Keratinocyte (primary cell): ENCODE measurements around the gene CD109. TPM values are rescaled to one million over a fixed set of nuclear protein-coding genes. Genes with fewer than 3 reads are reported as not detected.
A peak's percentile ranks its signal among the peaks of the same experiment; 100 is the strongest.

ENCODE experiments used
- DNase-seq: peaks from one replicate; pipeline ENCODE4 v3.0.0-alpha.2; 2011; ENCODE audit warnings: low read depth, missing footprints, low spot score
- FAIRE-seq: peaks from 2 replicates; lab custom pipeline; 2011; peaks lifted over from hg19 to GRCh38; lab: Jason Lieb, UNC
- H2AFZ ChIP-seq: 2 replicates; pipeline ENCODE4 v1.6.0; 2012; ENCODE audit warnings: low read length, control low read depth, inconsistent platforms; ENCODE audit not compliant: control insufficient read depth
- H3K27ac ChIP-seq: 2 replicates; pipeline ENCODE4 v1.5.1; 2011; ENCODE audit warnings: low read length; ENCODE audit not compliant: control insufficient read depth, insufficient read depth
- H3K27me3 ChIP-seq: 3 replicates; pipeline ENCODE4 v1.6.0; 2011; ENCODE audit warnings: low read length; ENCODE audit not compliant: control insufficient read depth, insufficient read depth; ENCODE audit errors: extremely low read depth
- H3K36me3 ChIP-seq, 2 experiments: 2 replicates in 1 of 2; 3 replicates in 1 of 2; pipeline ENCODE4 v1.5.1; 2011; ENCODE audit warnings: low read length in 2 of 2, mild to moderate bottlenecking in 1 of 2; ENCODE audit not compliant: control insufficient read depth in 2 of 2, insufficient read depth in 2 of 2; ENCODE audit errors: extremely low read depth in 1 of 2
- H3K4me1 ChIP-seq: 3 replicates; pipeline ENCODE4 v1.5.1; 2011; ENCODE audit warnings: low read length; ENCODE audit not compliant: control insufficient read depth, insufficient read depth; ENCODE audit errors: extremely low read depth
- H3K4me2 ChIP-seq: 3 replicates; pipeline ENCODE4 v1.6.0; 2011; ENCODE audit warnings: low read depth, low read length; ENCODE audit not compliant: control insufficient read depth, insufficient read depth; ENCODE audit errors: extremely low read depth
- H3K4me3 ChIP-seq, 3 experiments: fragments of 200-600 bp in 1 of 3; sonication (generic) in 1 of 3; 2 replicates in 2 of 3; 3 replicates in 1 of 3; pipeline ENCODE4 v1.5.1; 2011 to 2016; ENCODE audit warnings: low read length in 3 of 3, mild to moderate bottlenecking in 3 of 3, control low read depth in 2 of 3, inconsistent platforms in 1 of 3, low read depth in 1 of 3, mixed read lengths in 1 of 3, mixed run types in 1 of 3, moderate library complexity in 1 of 3; ENCODE audit not compliant: control insufficient read depth in 2 of 3, insufficient read depth in 2 of 3; ENCODE audit errors: extremely low read depth in 1 of 3
- H3K79me2 ChIP-seq: 2 replicates; pipeline ENCODE4 v1.6.0; 2012; ENCODE audit warnings: low read length; ENCODE audit not compliant: control insufficient read depth, insufficient read depth
- H3K9ac ChIP-seq: 3 replicates; pipeline ENCODE4 v1.6.0; 2011; ENCODE audit warnings: low read length; ENCODE audit not compliant: control insufficient read depth, insufficient read depth; ENCODE audit errors: extremely low read depth
- H3K9me1 ChIP-seq: 3 replicates; pipeline ENCODE4 v1.6.0; 2011; ENCODE audit warnings: low read length; ENCODE audit not compliant: control insufficient read depth, insufficient read depth; ENCODE audit errors: extremely low read depth
- H3K9me3 ChIP-seq: 2 replicates; pipeline ENCODE4 v1.5.1; 2012; ENCODE audit warnings: low read depth, low read length; ENCODE audit not compliant: control insufficient read depth
- H4K20me1 ChIP-seq: 3 replicates; pipeline ENCODE4 v1.6.0; 2011; ENCODE audit warnings: low read length; ENCODE audit not compliant: control insufficient read depth, insufficient read depth; ENCODE audit errors: extremely low read depth
- CTCF ChIP-seq, 3 experiments: IDR thresholded peaks in 1 of 3; conservative IDR thresholded peaks in 1 of 3; optimal IDR thresholded peaks in 1 of 3; 2 replicates in 2 of 3; 3 replicates in 1 of 3; pipeline versions ENCODE3 to v1.5.1; 2011; ENCODE audit warnings: low read length in 3 of 3, mild to moderate bottlenecking in 3 of 3, moderate library complexity in 2 of 3, control low read depth in 1 of 3, inconsistent platforms in 1 of 3; ENCODE audit not compliant: insufficient read depth in 2 of 3; ENCODE audit errors: extremely low read depth in 1 of 3
- EZH2 ChIP-seq: IDR thresholded peaks from one replicate; pipeline ENCODE4 v1.6.1; 2012; ENCODE audit warnings: inconsistent platforms, mild to moderate bottlenecking, low read length, moderate library complexity
- dilution Hi-C: fragments of 300-500 bp; cut with MboI; formaldehyde crosslinking; loops from one replicate; pipeline ENCODE4 v1.7.0; 2020; ENCODE audit warnings: low sequenced_read_pairs; ENCODE audit not compliant: extremely low pct_ligation_motif_present
- polyA plus RNA-seq, 5 experiments: library from polyadenylated mRNA; depleted of rRNA in 3 of 5; stranded (reverse) in 3 of 5; stranded (forward) in 1 of 5; unstranded in 1 of 5; fragments of >200 nt; gene quantifications; 1 replicate in 1 of 5; 2 replicates in 3 of 5; 3 replicates in 1 of 5; pipeline versions ENCODE4 v1.2.1 to v1.2.3, GENCODE V29; 2011 to 2012; ENCODE audit warnings: missing spikeins in 2 of 5, low read depth in 1 of 5, low replicate concordance in 1 of 5

The CD109 gene
- polyA plus RNA-seq, 1 donor (not counting 4 experiments of a cell fraction or from before 2014, with no cell fraction given) = 58.2 TPM

- Histone ChIP-seq H4K20me1 (no peaks in the 10 kb centered on the region), H3K27ac (no peak overlapping the region), H2AFZ (no peak overlapping the region), H3K4me1 (peaks cover 4% of the 10 kb centered on the region), H3K9ac (no peak overlapping the region), H3K4me2 (peak overlapping the region; percentile 51), H3K36me3 (no peaks in the 10 kb centered on the region), H3K4me3 (no peak overlapping the region), H3K27me3 (no peaks in the 10 kb centered on the region), H3K9me3 (no peaks in the 10 kb centered on the region), H3K9me1 (no peaks in the 10 kb centered on the region), H3K79me2 (no peaks in the 10 kb centered on the region)
- FAIRE-seq = no peak
- TF ChIP-seq CTCF (optimal IDR thresholded peaks at IDR 0.05 in 1 of 3, IDR thresholded peaks at IDR 0.05 in 1 of 3, conservative IDR thresholded peaks at IDR 0.05 in 1 of 3; ENCODE audit: extremely low read depth in 1 of 3, insufficient read depth in 2 of 3, low read length in 3 of 3) (peak in 2 of 3 experiments; percentile 47 to 58), EZH2 (no peak)
- dilution Hi-C loops = no loop called here
- DNase-seq = no peak
These were observed 159.2 kb downstream of the CD109 start for GRCh38 chr6:73854998-73855718.

- no peaks in the 10 kb centered on the region for H3K9me1 ChIP-seq
- H3K27ac ChIP-seq = no peak overlapping the region
- no peak overlapping the region for H2AFZ ChIP-seq
- peaks cover 4% of the 10 kb centered on the region for H3K4me1 ChIP-seq
- FAIRE-seq (no peak), DNase-seq (no peak)
- no peak for TF ChIP-seq EZH2
- TF ChIP-seq CTCF (optimal IDR thresholded peaks at IDR 0.05 in 1 of 3, IDR thresholded peaks at IDR 0.05 in 1 of 3, conservative IDR thresholded peaks at IDR 0.05 in 1 of 3; ENCODE audit: extremely low read depth in 1 of 3, insufficient read depth in 2 of 3, low read length in 3 of 3) = no peak
- no peaks in the 10 kb centered on the region for H3K27me3 ChIP-seq
- H3K9me3 ChIP-seq = no peaks in the 10 kb centered on the region
- no peak overlapping the region for H3K4me2 ChIP-seq
- no peaks in the 10 kb centered on the region for H3K36me3 ChIP-seq
- H3K9ac ChIP-seq = no peak overlapping the region
- no peak overlapping the region for H3K4me3 ChIP-seq
- no peaks in the 10 kb centered on the region for H3K79me2 ChIP-seq
- dilution Hi-C loops = no loop called here
- H4K20me1 ChIP-seq = no peaks in the 10 kb centered on the region
These were observed 161.4 kb downstream of the CD109 start for GRCh38 chr6:73857341-73857890.
